HUES64 (cell line): Measurements from ENCODE around the gene TRIP12.
"Not testable (repeated sequence)": the region's sequence is repeated elsewhere in the genome, so short reads cannot be mapped to it uniquely, and the experiment has no call there.

Experiments used
- H3K27ac ChIP-seq: 2 replicates; pipeline ENCODE4 v1.7.0; 2013; ENCODE audit warnings: low read depth, low read length, inconsistent platforms
- H3K27me3 ChIP-seq: 2 replicates; pipeline ENCODE4 v1.6.1; 2013; ENCODE audit warnings: mild to moderate bottlenecking, low read length; ENCODE audit not compliant: insufficient read depth
- H3K36me3 ChIP-seq: 2 replicates; pipeline ENCODE4 v1.6.1; 2013; ENCODE audit warnings: mild to moderate bottlenecking, low read length; ENCODE audit not compliant: insufficient read depth
- H3K4me1 ChIP-seq: 2 replicates; pipeline ENCODE4 v1.6.1; 2013; ENCODE audit warnings: mild to moderate bottlenecking, low read length, moderate library complexity; ENCODE audit not compliant: insufficient read depth
- H3K4me3 ChIP-seq: 2 replicates; pipeline ENCODE4 v1.5.1; 2013; ENCODE audit warnings: mild to moderate bottlenecking, low read length, moderate library complexity
- H3K9ac ChIP-seq: 2 replicates; pipeline ENCODE4 v1.6.1; 2013; ENCODE audit warnings: mild to moderate bottlenecking, low read depth, low read length
- H3K9me3 ChIP-seq: 2 replicates; pipeline ENCODE4 v1.6.1; 2013; ENCODE audit warnings: low read depth, low read length; ENCODE audit not compliant: insufficient read depth
- WGBS: fragments of 150-250, 120-280 bp; methylation state at CpG from one replicate; pipeline ENCODE4 v1.1.7; 2013; ENCODE audit warnings: missing lambda C conversion rate; 5-methylcytosine and 5-hydroxymethylcytosine counted together

Gene TRIP12

DNA sequence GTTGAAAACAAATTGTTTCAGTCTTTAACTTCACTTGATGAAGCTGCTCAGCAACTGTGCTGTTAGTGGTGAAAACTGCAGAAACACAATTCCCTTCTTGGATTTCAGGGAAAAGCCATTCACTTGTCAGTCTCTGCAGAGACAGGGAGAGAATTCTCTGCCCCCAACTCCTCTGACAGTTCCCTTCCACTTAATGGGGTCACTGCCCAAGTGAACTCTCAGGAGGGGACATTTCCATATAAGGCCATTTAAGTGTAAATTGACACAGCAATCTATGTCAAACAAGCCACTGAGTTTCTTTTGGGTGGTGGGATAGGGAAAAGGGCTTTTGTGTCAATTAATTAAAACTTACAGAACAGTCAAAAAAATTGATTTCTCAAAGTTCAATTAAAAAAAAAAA is 156.1 kb downstream of the TRIP12 start:
- Histone ChIP-seq H3K4me3 (no peak overlapping the region), H3K9me3 (no peaks in the 10 kb centered on the region), H3K27ac (peak overlapping the region; percentile 60; the same call in 1 of the 2 replicates), H3K36me3 (peaks cover 69% of the 10 kb centered on the region), H3K27me3 (no peaks in the 10 kb centered on the region), H3K4me1 (peaks cover 12% of the 10 kb centered on the region), H3K9ac (no peak overlapping the region)

DNA sequence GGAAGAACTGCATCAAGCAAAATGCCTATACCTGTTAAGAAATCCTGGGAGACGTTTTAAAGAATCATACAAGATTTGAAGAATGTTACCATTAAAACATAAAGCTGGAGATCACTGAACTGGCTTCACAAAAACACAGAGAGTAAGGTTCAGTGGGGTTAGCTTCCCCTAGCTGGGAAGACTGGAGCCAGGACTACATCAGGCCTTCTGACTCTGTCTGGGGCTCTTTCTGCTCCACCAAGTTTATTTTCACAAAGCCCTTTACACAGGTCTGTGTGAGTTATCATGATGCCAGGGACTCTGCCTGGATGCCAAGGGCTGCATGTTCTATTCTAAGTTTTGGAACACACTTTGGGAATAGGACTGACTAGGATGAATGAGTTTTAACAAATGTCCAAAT is 160.1 kb downstream of the TRIP12 start:
- 82% methylated on average over 1 of the region's 1 CpG for WGBS
- peaks cover 29% of the 10 kb centered on the region for H3K36me3 ChIP-seq
- no peak overlapping the region for H3K9ac ChIP-seq
- peaks cover 12% of the 10 kb centered on the region for H3K4me1 ChIP-seq
- H3K4me3 ChIP-seq: no peak overlapping the region
- no peak overlapping the region for H3K27ac ChIP-seq
- no peaks in the 10 kb centered on the region for H3K27me3 ChIP-seq
- H3K9me3 ChIP-seq: no peaks in the 10 kb centered on the region

DNA sequence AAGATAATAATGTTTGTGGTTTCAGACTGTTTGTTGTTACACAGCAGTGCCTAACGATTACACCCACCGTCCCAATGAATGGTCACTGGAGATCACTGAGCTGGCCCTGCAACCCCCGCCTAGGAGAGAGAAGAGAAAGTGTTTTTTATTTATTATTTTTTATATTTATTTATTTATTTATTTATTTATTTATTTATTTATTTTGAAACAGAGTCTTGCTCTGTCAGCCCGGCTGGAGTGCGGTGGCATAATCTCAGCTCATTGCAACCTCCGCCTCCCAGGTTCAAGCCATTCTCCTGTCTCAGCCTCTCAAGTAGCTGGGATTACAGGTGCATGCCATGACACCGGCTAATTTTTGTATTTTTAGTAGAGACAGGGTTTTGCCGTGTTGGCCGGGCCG is 164.3 kb downstream of the TRIP12 start:
- not testable (repeated sequence) for H3K36me3 ChIP-seq

DNA sequence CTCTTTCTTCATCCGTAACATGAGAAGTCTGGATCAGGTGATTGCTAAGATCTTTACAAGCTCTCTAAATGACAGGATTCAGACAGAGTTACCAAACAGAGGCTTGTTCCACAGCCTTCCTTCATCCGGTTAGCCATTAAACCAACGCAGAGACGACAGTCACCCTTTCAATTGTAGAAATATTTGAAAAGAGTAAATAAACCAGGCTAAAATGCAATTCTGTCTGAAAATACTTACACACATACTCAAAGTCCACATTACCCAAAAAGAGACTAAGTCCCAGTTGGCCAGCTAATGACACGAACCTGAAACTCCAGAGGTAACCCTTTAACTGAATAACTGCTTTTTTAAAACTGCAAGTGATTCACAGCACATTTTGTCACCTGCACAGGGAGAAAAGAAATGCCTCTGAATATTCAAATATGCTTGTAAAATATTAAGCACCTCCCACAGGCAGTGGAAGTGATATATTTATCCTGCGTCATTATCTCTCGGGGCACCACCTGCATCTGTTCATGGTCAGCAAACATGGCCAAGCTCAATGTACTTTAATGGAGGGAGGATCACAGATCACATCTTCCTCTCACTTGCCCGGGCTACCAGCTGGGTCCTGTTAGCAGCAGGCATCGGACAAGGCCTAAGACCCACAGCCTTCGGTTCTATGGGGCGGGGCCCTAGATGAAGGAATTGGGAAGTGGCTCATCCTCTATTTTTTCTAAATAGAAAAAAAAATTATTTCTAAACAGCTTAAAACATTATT is 168.7 kb downstream of the TRIP12 start:
- Histone ChIP-seq H3K4me3 (no peak overlapping the region), H3K27me3 (no peaks in the 10 kb centered on the region), H3K4me1 (no peaks in the 10 kb centered on the region), H3K9me3 (no peaks in the 10 kb centered on the region), H3K36me3 (no peaks in the 10 kb centered on the region), H3K27ac (no peak overlapping the region), H3K9ac (no peak overlapping the region)
- 93% methylated on average over 9 of the region's 11 CpGs for WGBS

More for the DNA sequence above, 164.3 kb downstream of the TRIP12 start:
- H3K4me1 ChIP-seq, H3K27ac ChIP-seq, H3K9me3 ChIP-seq, H3K9ac ChIP-seq, H3K27me3 ChIP-seq, H3K4me3 ChIP-seq: not testable (repeated sequence)
- 96% methylated on average over 9 of the region's 10 CpGs for WGBS

- Histone ChIP-seq H3K27me3 (no peaks in the 10 kb centered on the region), H3K4me3 (no peak overlapping the region), H3K4me1 (no peaks in the 10 kb centered on the region), H3K36me3 (no peaks in the 10 kb centered on the region), H3K27ac (no peak overlapping the region), H3K9me3 (peaks cover 2% of the 10 kb centered on the region; the same call in 1 of the 2 replicates), H3K9ac (no peak overlapping the region)
- 95% methylated on average over 6 of the region's 6 CpGs for WGBS
Observed at GRCh38 chr2:229749779-229750178, 172.0 kb downstream of the TRIP12 start.

DNA sequence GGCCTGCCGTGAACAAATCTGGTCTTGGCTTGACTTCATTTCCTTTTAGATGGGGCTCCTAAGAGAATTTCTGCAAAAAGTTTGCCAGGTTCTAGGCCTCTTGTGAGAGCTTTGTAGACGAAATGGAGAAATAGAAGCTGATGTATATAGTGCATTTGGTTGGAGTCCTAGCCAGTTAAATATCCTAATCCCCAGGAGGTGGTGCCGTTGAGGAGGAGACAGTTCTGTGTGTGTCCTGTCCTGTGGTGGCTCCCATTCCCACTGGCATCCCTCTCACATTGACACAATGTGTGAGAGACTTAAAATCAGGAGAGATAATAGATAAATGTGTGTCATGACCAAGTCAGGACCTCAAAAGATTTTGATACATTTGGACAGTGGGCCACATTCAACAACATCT is 172.9 kb downstream of the TRIP12 start:
- no peak overlapping the region for H3K4me3 ChIP-seq
- 90% methylated on average over 3 of the region's 3 CpGs for WGBS
- no peak overlapping the region for H3K27ac ChIP-seq
- no peak overlapping the region for H3K9ac ChIP-seq
- H3K27me3 ChIP-seq: no peaks in the 10 kb centered on the region
- no peaks in the 10 kb centered on the region for H3K4me1 ChIP-seq
- no peaks in the 10 kb centered on the region for H3K36me3 ChIP-seq
- peaks cover 8% of the 10 kb centered on the region; the same call in 1 of the 2 replicates for H3K9me3 ChIP-seq

DNA sequence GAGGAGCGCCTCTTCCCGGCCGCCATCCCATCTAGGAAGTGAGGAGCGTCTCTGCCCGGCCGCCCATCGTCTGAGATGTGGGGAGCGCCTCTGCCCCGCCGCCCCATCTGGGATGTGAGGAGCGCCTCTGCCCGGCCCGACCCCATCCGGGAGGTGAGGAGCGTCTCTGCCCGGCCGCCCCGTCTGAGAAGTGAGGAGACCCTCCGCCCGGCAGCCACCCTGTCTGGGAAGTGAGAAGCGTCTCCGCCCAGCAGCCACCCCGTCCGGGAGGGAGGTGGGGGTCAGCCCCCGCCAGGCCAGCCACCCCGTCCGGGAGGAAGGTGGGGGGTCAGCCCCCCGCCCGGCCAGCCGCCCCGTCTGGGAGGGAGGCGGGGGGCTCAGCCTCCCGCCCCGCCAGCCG is 179.1 kb downstream of the TRIP12 start:
- H3K27ac ChIP-seq, H3K36me3 ChIP-seq, H3K9ac ChIP-seq, H3K27me3 ChIP-seq, H3K4me1 ChIP-seq, H3K4me3 ChIP-seq: not testable (repeated sequence)
- peaks cover 25% of the 10 kb centered on the region for H3K9me3 ChIP-seq
- 95% methylated on average over 21 of the region's 35 CpGs for WGBS

DNA sequence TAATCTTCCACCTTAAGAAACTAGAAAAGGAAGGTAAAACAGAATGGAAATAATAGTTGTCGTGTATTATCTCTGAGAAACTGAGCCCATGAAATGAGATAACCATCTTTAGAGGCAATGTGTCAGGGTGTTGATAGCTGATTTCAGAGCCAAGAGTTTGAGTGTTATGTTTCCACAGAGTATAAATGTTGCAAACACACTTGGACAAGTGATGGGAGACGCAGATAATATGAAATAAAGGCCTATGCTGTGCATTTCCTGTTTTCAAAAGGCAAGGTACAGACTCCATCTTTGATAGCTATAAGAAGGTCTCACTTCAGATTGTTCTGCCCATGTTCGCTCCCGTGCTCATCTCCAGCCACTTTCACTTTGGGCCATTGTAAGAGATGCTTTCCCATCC is 181.5 kb downstream of the TRIP12 start:
- no peaks in the 10 kb centered on the region for H3K27me3 ChIP-seq
- 94% methylated on average over 4 of the region's 4 CpGs for WGBS
- H3K4me3 ChIP-seq: no peak overlapping the region
- H3K9ac ChIP-seq: no peak overlapping the region
- peaks cover 34% of the 10 kb centered on the region for H3K9me3 ChIP-seq
- H3K36me3 ChIP-seq: no peaks in the 10 kb centered on the region
- no peak overlapping the region for H3K27ac ChIP-seq
- no peaks in the 10 kb centered on the region for H3K4me1 ChIP-seq

DNA sequence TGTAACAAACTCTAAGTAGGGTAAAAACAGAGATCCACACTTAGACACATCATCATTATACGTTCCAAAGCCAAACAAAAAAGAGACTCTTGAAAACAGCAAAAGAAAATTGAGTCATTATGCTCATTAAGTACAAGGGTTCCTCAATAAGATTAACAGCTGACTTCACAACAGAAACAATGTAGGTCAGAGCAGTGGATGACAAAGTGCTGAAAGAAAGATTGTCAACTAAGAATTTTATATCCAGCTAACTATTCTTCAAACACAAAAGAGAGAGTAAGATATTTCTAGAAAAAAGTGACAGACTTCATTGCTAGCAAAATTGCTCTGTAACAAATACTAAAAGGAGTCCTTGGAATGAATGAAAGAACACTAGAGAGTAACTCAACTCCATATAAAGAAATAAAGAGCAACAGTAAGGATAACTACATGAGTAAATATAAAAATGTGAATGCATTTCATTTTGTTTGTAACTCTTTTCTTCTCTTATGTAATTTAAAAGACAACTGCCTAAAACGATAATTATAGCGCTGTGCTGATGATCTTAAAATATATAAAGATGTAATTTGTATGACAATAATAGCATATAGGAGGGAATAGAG is 183.7 kb downstream of the TRIP12 start:
- Histone ChIP-seq H3K9me3 (peaks cover 26% of the 10 kb centered on the region), H3K36me3 (no peaks in the 10 kb centered on the region), H3K27ac (no peak overlapping the region), H3K4me1 (peaks cover 15% of the 10 kb centered on the region), H3K27me3 (no peaks in the 10 kb centered on the region), H3K4me3 (no peak overlapping the region), H3K9ac (no peak overlapping the region)
- WGBS: 86% methylated on average over 1 of the region's 3 CpGs

DNA sequence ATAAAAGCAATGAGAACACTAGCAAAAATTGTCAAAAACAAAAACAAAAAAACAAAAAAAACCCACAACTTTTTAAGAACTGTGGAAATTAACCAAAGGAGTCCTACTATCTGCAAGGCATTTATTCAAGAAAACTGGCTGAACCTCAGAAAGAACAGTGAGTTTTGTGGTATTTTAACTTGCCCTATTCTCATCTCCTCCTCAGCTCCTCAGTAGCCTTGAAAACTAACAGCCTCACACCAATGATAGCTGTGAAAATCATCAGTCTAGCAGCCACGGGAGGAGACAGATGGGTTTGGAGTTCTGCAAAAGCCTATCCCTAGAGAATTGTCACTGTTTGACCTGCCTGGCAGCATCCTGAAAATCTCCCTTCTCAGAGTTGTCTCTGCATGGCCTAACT is 187.4 kb downstream of the TRIP12 start:
- Histone ChIP-seq H3K27me3 (no peaks in the 10 kb centered on the region), H3K9me3 (peaks cover 26% of the 10 kb centered on the region), H3K27ac (peak overlapping the region; percentile 57; the same call in 1 of the 2 replicates), H3K4me3 (no peak overlapping the region), H3K9ac (no peak overlapping the region), H3K4me1 (peaks cover 17% of the 10 kb centered on the region), H3K36me3 (no peaks in the 10 kb centered on the region)
- WGBS: 63% methylated on average over 1 of the region's 1 CpG

DNA sequence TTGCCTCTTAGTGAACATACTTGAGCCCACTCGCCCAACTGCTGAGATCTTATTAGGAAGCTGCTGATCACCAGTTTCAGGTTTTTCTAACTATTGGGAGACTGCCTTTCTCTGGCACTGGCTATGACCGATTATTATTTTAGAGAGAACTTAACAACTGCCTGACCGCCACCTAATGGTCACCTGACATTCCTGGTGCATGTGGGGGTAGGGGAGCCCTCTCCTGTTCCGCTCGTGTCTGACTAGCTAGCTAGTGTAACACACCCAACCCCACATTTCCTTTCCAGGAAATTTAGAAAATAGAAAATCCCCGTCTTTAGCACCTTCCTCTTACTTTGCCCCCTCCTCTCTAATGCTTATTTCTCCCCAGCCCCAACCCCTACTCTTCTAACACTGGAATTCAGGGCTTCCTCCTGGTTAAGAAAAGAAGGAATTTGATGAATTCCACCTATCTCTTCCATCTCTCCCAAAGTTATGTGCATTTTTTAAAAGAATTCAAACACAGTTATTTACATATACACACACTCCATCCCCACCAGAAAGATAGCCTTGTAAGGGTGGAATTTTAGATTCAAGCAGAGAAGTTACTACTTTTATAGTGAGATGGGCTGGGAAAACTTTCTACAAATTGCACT is 188.1 kb downstream of the TRIP12 start:
- no peaks in the 10 kb centered on the region for H3K36me3 ChIP-seq
- peaks cover 17% of the 10 kb centered on the region for H3K4me1 ChIP-seq
- no peaks in the 10 kb centered on the region for H3K27me3 ChIP-seq
- H3K4me3 ChIP-seq: no peak overlapping the region
- no peak overlapping the region for H3K9ac ChIP-seq
- H3K9me3 ChIP-seq: peaks cover 19% of the 10 kb centered on the region
- peak overlapping the region; percentile 59; the same call in 1 of the 2 replicates for H3K27ac ChIP-seq
- 57% methylated on average over 6 of the region's 6 CpGs for WGBS
